GM13977 (cell line): ENCODE data around the gene RAB44.

Experiments
- DNase-seq: peaks from one replicate; pipeline ENCODE4 v3.0.0; 2012; ENCODE audit warnings: low spot score
- CTCF ChIP-seq: IDR thresholded peaks from 2 replicates; pipeline ENCODE4 v1.5.1; 2012; ENCODE audit warnings: mild to moderate bottlenecking, control low read depth; ENCODE audit not compliant: insufficient read depth; ENCODE audit errors: extremely low read depth, missing control alignments
- in situ Hi-C: fragments of 300-500 bp; cut with MboI; formaldehyde crosslinking; loops from one replicate; pipeline ENCODE4 v1.12.0; 2022; ENCODE audit warnings: low sequenced_read_pairs, low pct_unique_long_range_greater_than_20kb, mixed read lengths, inconsistent platforms; ENCODE audit not compliant: unreplicated experiment

RAB44 gene

GRCh38 chr6:36699348-36699747 lies 1.7 kb downstream of the RAB44 start:
- in situ Hi-C loops: no loop called here
- DNase-seq: no peak
- no peak for TF ChIP-seq CTCF

GRCh38 chr6:36700071-36700812 lies 2.6 kb downstream of the RAB44 start:
- no peak for DNase-seq
- in situ Hi-C loops: no loop called here
- no peak for TF ChIP-seq CTCF

- DNase-seq: no peak
- in situ Hi-C loops: no loop called here
- TF ChIP-seq CTCF: no peak
These were observed 3.2 kb downstream of the RAB44 start for GRCh38 chr6:36700831-36701230.

- TF ChIP-seq CTCF: peak; percentile 47
- DNase-seq: peak; percentile 56
- in situ Hi-C loops: no loop called here
These were observed 3.9 kb downstream of the RAB44 start for GRCh38 chr6:36701401-36701991.

GRCh38 chr6:36702656-36703055 lies 5.0 kb downstream of the RAB44 start:
- DNase-seq: no peak
- in situ Hi-C loops: no loop called here
- TF ChIP-seq CTCF: no peak

- in situ Hi-C loops: no loop called here
- TF ChIP-seq CTCF: no peak
- DNase-seq: no peak
These were observed 5.5 kb downstream of the RAB44 start for GRCh38 chr6:36703081-36703606.
